K562 (cell line): Measurements from ENCODE around the gene DTD1. TPM values are rescaled to one million over a fixed set of nuclear protein-coding genes. Genes with fewer than 3 reads are reported as not detected.

Experiments
- ATAC-seq: fragments of 200-7000 bp; cut with Tn5 transposase; 3 replicates; pipeline ENCODE4 v1.9.1; 2020; ENCODE audit warnings: moderate library complexity
- BruUV-seq: library from RNA; stranded (reverse); fragments of 400-500 nt; replicated peaks from 2 replicates; lab custom pipeline; 2021; lab: Mats Ljungman, UMichigan
- CTCF ChIA-PET: fragments of 300-600 bp; formaldehyde crosslinking; extraction: SDS; loops from one replicate; lab custom pipeline; 2021; ENCODE audit warnings: low intra/inter-chr PET ratio; lab: Yijun Ruan, JAX
- POLR2A ChIA-PET: fragments of 300-600, 350-650 bp; sonication (Branson Sonifier 250); formaldehyde crosslinking; extraction: SDS; loops from one replicate; lab custom pipeline; 2021; ENCODE audit warnings: antibody characterized with exemption, inconsistent platforms; lab: Yijun Ruan, JAX
- DNase-seq, 4 experiments: peaks; one replicate each; pipeline versions ENCODE4 v3.0.0 to v3.0.0-alpha.2; 2011 to 2018; ENCODE audit warnings: low spot score in 3 of 4, mixed read lengths in 3 of 4; ENCODE audit errors: extremely low read depth in 1 of 4
- FAIRE-seq: peaks from 2 replicates; lab custom pipeline; 2011; peaks lifted over from hg19 to GRCh38; lab: Jason Lieb, UNC
- H2AFZ ChIP-seq: 2 replicates; pipeline ENCODE4 v1.6.0; 2011; ENCODE audit warnings: low read depth, low read length, control low read depth, inconsistent platforms
- H3K27ac ChIP-seq: fragments of 200-600 bp; 3 replicates; pipeline ENCODE4 v1.8.0; 2011; ENCODE audit warnings: low read depth, mild to moderate bottlenecking, control low read depth, inconsistent platforms, low read length, moderate library complexity, mixed read lengths; ENCODE audit errors: extremely low read depth
- H3K27me3 ChIP-seq, 2 experiments: fragments of 300-600 bp in 1 of 2; 2 replicates in 1 of 2; 3 replicates in 1 of 2; pipeline versions ENCODE4 v1.6.0 to v1.8.0; 2011; ENCODE audit warnings: inconsistent platforms in 2 of 2, low read length in 2 of 2, mild to moderate bottlenecking in 1 of 2, mixed read lengths in 1 of 2, moderate library complexity in 1 of 2; ENCODE audit not compliant: control insufficient read depth in 2 of 2, insufficient read depth in 2 of 2
- H3K36me3 ChIP-seq: fragments of 300-600 bp; 3 replicates; pipeline ENCODE4 v1.8.0; 2011; ENCODE audit warnings: mild to moderate bottlenecking, low read length, inconsistent platforms; ENCODE audit not compliant: control insufficient read depth, insufficient read depth
- H3K4me1 ChIP-seq, 2 experiments: fragments of 200-600 bp in 1 of 2; replicated peaks in 1 of 2; 2 replicates in 1 of 2; 3 replicates in 1 of 2; pipeline versions ENCODE4 v1.5.1 to v1.8.0; 2011; ENCODE audit warnings: inconsistent platforms in 2 of 2, low read length in 2 of 2, mild to moderate bottlenecking in 1 of 2, mixed read lengths in 1 of 2, moderate library complexity in 1 of 2; ENCODE audit not compliant: control insufficient read depth in 2 of 2, insufficient read depth in 2 of 2
- H3K4me2 ChIP-seq: 2 replicates; pipeline ENCODE4 v1.6.1; 2011; ENCODE audit warnings: low read length, control low read depth, inconsistent platforms, mixed read lengths; ENCODE audit not compliant: insufficient read depth
- H3K4me3 ChIP-seq: fragments of 200-600 bp; sonication (generic), shearing (Covaris generic); 2 replicates; pipeline ENCODE4 v1.5.1; 2016; ENCODE audit warnings: control low read depth, inconsistent platforms
- H3K79me2 ChIP-seq: fragments of 200-600 bp; 3 replicates; pipeline ENCODE4 v1.8.0; 2011; ENCODE audit warnings: low read length, inconsistent platforms; ENCODE audit not compliant: control insufficient read depth, insufficient read depth
- H3K9ac ChIP-seq, 2 experiments: 2 replicates each; pipeline versions ENCODE4 v1.6.0 to v1.6.1; 2011; ENCODE audit warnings: low read depth in 2 of 2, low read length in 2 of 2, control low read depth in 1 of 2, inconsistent platforms in 1 of 2, mild to moderate bottlenecking in 1 of 2, mixed read lengths in 1 of 2; ENCODE audit not compliant: insufficient read depth in 1 of 2
- H3K9me1 ChIP-seq: one replicate; pipeline ENCODE4 v1.6.0; 2011; ENCODE audit warnings: inconsistent platforms, mild to moderate bottlenecking, low read length, moderate library complexity; ENCODE audit not compliant: control insufficient read depth, insufficient read depth
- H3K9me3 ChIP-seq: replicated peaks from 2 replicates; pipeline ENCODE4 v1.5.1; 2011; ENCODE audit warnings: low read depth, low read length, inconsistent platforms; ENCODE audit not compliant: control insufficient read depth, insufficient read depth
- H4K20me1 ChIP-seq: replicated peaks from 2 replicates; pipeline ENCODE4 v1.6.1; 2011; ENCODE audit warnings: low read length, inconsistent platforms, mixed read lengths; ENCODE audit not compliant: control insufficient read depth, insufficient read depth
- EZH2 ChIP-seq: IDR thresholded peaks from 2 replicates; pipeline ENCODE4 v1.6.1; 2012; ENCODE audit warnings: low read depth, mild to moderate bottlenecking, inconsistent platforms, low read length, borderline replicate concordance
- PCBP1 ChIP-seq: fragments of 200-400 bp; formaldehyde crosslinking; IDR thresholded peaks from 2 replicates; pipeline ENCODE4 v1.6.1; 2018; ENCODE audit warnings: mild to moderate bottlenecking, low read depth, low read length; ENCODE audit not compliant: poor library complexity, severe bottlenecking
- TAF7 ChIP-seq: fragments of 450-650 bp; IDR thresholded peaks from 2 replicates; pipeline ENCODE4 v1.6.1; 2016; ENCODE audit warnings: missing genetic modification characterization, missing compliant biosample characterization
- TRIM28 ChIP-seq: fragments of 450-650 bp; IDR thresholded peaks from 2 replicates; pipeline ENCODE4 v1.6.1; 2017
- WGBS: fragments of 100-300 bp; shearing (Covaris generic); methylation state at CpG from one replicate; pipeline ENCODE4 v1.1.6; 2016; ENCODE audit warnings: low coverage, mixed read lengths; ENCODE audit not compliant: insufficient coverage; ENCODE audit errors: missing lambda C conversion rate; 5-methylcytosine and 5-hydroxymethylcytosine counted together
- in situ Hi-C: fragments of 300-500 bp; cut with MboI; formaldehyde crosslinking; loops from 4 replicates; pipeline ENCODE4 v1.15.0; 2018; ENCODE audit warnings: inconsistent platforms, mixed read lengths
- intact Hi-C: fragments of 100-400 bp; cut with micrococcal nuclease; formaldehyde crosslinking; loops from 2 replicates; pipeline ENCODE4 v1.14.2; 2022
- polyA plus RNA-seq, 8 experiments: library from polyadenylated mRNA; depleted of rRNA in 4 of 8; stranded (reverse) in 5 of 8; unstranded in 3 of 8; fragments of >200 nt; fragmentation: Nextera tagmentation in 2 of 8; fragmentation: Illumina TruSeq in 1 of 8; extraction: Ambion mirVana in 2 of 8; extraction: Trizol in 1 of 8; gene quantifications; 2 replicates each; pipeline versions ENCODE4 v1.2.1 to v1.2.3, GENCODE V29; 2011 to 2014; ENCODE audit warnings: inconsistent platforms in 1 of 8, missing spikeins in 1 of 8
- total RNA-seq, 7 experiments: library from RNA; depleted of rRNA in 6 of 7; stranded (reverse); fragments of >200 nt in 6 of 7; fragmentation: Illumina TruSeq in 2 of 7; extraction: Trizol in 2 of 7; gene quantifications; 2 replicates each; pipeline versions ENCODE4 v1.2.1 to v1.2.3, GENCODE V29; 2011 to 2021; ENCODE audit warnings: low replicate concordance in 1 of 7
- TF ChIP-seq, protein P1 (sequence below): fragments of 250-450 bp; sonication (Bioruptor Pico); IDR thresholded peaks from 2 replicates; pipeline ENCODE4 v1.6.1; 2021; ENCODE audit warnings: mild to moderate bottlenecking

DTD1 gene
- total and polyA plus RNA-seq, 9 of the 15 experiments (the other 6 are each of a cell fraction or from before 2014, with no cell fraction given), result 5.7 to 28.6 (median 26.8) TPM

DNA sequence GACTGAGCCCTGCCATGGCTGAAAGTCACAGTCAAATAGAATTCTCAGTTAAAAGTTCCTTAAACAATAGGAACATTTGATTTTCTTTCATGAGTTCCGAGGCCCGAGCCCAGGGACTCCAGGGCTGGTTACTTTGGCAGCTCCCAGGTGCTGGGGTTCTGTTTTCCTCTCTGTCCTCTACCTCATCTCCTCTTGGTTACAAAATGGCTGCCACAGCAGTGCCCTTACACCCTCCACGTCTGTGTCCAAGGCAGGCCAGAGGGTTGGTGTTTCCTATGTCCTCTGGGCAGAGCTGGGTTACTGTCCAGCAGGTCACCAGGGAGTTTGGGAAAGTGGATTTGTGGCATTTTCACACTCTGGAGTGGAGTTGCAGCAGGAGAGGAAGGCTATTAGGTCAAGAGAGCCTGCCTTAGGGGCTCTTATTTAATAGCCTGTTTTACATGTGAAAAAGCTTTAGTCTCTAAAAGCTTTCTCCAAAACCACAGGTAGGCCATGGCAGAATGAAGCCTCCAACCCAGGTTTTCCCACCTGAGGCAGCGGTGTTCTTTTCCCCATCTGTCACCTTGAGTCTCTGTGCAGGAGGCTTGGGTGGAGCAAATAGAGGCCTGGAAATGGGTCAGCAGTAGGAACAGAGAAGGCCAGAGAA, 111.0 kb downstream of the DTD1 start (continued):
- no peak for TF ChIP-seq TAF7 (tag)
- TF ChIP-seq TRIM28, result no peak
- TF ChIP-seq, protein P1, sequence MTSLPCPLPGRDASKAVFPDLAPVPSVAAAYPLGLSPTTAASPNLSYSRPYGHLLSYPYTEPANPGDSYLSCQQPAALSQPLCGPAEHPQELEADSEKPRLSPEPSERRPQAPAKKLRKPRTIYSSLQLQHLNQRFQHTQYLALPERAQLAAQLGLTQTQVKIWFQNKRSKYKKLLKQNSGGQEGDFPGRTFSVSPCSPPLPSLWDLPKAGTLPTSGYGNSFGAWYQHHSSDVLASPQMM (CRISPR knock-in tag), result no peak
- TF ChIP-seq, all 486 proteins: peak for 0

DNA sequence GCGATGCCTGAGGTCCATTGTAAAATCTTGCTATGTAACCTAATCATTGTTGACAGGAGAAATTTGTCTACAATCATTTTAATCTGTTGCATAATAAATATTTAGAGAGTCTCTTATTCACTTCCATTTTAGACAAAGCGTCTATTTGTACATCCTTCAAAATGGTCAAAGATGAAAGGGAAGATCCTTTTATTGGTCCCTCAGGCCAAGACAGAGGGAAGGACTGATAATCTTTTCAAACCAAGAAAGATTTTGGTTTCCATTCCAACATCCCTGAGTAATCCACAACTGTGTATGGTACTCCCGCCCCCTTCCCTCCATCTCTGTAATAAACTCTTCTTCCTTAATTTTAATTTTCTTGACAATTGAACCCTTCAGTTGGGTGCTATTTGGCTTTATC, 114.1 kb downstream of the DTD1 start:
- Histone ChIP-seq H3K4me3 (no peak overlapping the region), H2AFZ (no peak overlapping the region), H3K27me3 (no peaks in the 10 kb centered on the region), H3K9me1 (no peaks in the 10 kb centered on the region), H3K9ac (no peak overlapping the region), H4K20me1 (no peaks in the 10 kb centered on the region), H3K79me2 (no peaks in the 10 kb centered on the region), H3K9me3 (no peaks in the 10 kb centered on the region), H3K4me1 (no peaks in the 10 kb centered on the region), H3K27ac (no peak overlapping the region), H3K4me2 (no peak overlapping the region), H3K36me3 (no peaks in the 10 kb centered on the region)
- in situ Hi-C loops, result no loop called here
- DNase-seq, result no peak
- no TSS peak for BruUV-seq
- FAIRE-seq, result no peak
- CTCF ChIA-PET, result no interaction called here
- ATAC-seq, result no peak
- 11% methylated on average over 3 of the region's 3 CpGs for WGBS
- intact Hi-C loops, result no loop called here
- no peak for TF ChIP-seq PCBP1
- no peak for TF ChIP-seq EZH2
- POLR2A ChIA-PET, result no interaction called here
